Thymus (tissue), 11 donors: ENCODE measurements around the gene HOPX. TPM values are rescaled to one million over a fixed set of nuclear protein-coding genes. Genes with fewer than 3 reads are reported as not detected.
"Not testable (repeated sequence)": the region's sequence is repeated elsewhere in the genome, so short reads cannot be mapped to it uniquely, and the experiment has no call there.

Experiments
- DNase-seq, 9 donors: peaks; one replicate each; pipeline ENCODE4 v3.0.0-alpha.2; 2013; ENCODE audit warnings: low spot score in 9 of 9, low read depth in 6 of 9, missing footprints in 1 of 9
- H3K27ac ChIP-seq, 2 donors: one replicate each; pipeline ENCODE4 v1.5.1; 2013; ENCODE audit warnings: control low read depth in 1 of 2, low read depth in 1 of 2, low read length in 1 of 2, mild to moderate bottlenecking in 1 of 2, moderate library complexity in 1 of 2
- H3K27me3 ChIP-seq, 2 donors: one replicate each; pipeline ENCODE4 v1.5.1; 2013; ENCODE audit warnings: low read length in 1 of 2; ENCODE audit not compliant: control insufficient read depth in 2 of 2, insufficient read depth in 1 of 2
- H3K36me3 ChIP-seq, 2 donors: one replicate each; pipeline ENCODE4 v1.5.1; 2013; ENCODE audit warnings: low read length in 1 of 2, mild to moderate bottlenecking in 1 of 2, moderate library complexity in 1 of 2; ENCODE audit not compliant: control insufficient read depth in 2 of 2, insufficient read depth in 2 of 2
- H3K4me1 ChIP-seq, 2 donors: one replicate each; pipeline ENCODE4 v1.5.1; 2013; ENCODE audit warnings: low read length in 2 of 2; ENCODE audit not compliant: control insufficient read depth in 2 of 2, insufficient read depth in 2 of 2
- H3K4me3 ChIP-seq, 2 donors: one replicate each; pipeline ENCODE4 v1.5.1; 2013; ENCODE audit warnings: low read length in 2 of 2, control low read depth in 1 of 2, mild to moderate bottlenecking in 1 of 2
- H3K9me3 ChIP-seq, 2 donors: one replicate each; pipeline ENCODE4 v1.5.1; 2013; ENCODE audit warnings: low read length in 1 of 2, mild to moderate bottlenecking in 1 of 2; ENCODE audit not compliant: control insufficient read depth in 2 of 2, insufficient read depth in 1 of 2
- WGBS: extraction: QIAGEN DNeasy Blood & Tissue Kit; methylation state at CpG from one replicate; pipeline ENCODE4 v1.1.7; 2013; 5-methylcytosine and 5-hydroxymethylcytosine counted together
- polyA plus RNA-seq: library from polyadenylated mRNA; stranded (reverse); fragments of 200-250 nt; gene quantifications from one replicate; pipeline ENCODE4 v1.2.3, GENCODE V29; 2013
- total RNA-seq: library from RNA; stranded (reverse); fragments of 120-200 nt; gene quantifications from one replicate; pipeline ENCODE4 v1.2.4, GENCODE V29; 2013
- donor health status: healthy.

HOPX gene
- total and polyA plus RNA-seq, 2 donors = 5.9 to 99.6 TPM

DNA sequence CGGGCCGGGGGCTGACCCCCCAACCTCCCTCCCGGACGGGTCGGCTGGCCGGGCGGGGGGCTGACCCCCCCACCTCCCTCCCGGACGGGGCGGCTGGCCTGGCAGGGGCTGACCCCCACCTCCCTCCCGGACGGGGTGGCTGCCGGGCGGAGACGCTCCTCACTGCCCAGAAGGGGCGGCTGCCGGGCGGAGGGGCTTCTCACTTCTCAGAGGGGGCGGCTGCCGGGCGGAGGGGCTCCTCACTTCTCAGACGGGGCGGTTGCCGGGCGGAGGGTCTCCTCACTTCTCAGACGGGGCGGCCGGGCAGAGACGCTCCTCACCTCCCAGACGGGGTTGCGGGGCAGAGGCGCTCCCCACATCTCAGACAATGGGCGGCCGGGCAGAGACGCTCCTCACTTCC lies 12.4 kb upstream of the HOPX start:
- H3K4me3 ChIP-seq, DNase-seq, H3K4me1 ChIP-seq, H3K9me3 ChIP-seq, H3K36me3 ChIP-seq, H3K27me3 ChIP-seq, H3K27ac ChIP-seq: not testable (repeated sequence)
- WGBS = 94% methylated on average over 28 of the region's 35 CpGs

DNA sequence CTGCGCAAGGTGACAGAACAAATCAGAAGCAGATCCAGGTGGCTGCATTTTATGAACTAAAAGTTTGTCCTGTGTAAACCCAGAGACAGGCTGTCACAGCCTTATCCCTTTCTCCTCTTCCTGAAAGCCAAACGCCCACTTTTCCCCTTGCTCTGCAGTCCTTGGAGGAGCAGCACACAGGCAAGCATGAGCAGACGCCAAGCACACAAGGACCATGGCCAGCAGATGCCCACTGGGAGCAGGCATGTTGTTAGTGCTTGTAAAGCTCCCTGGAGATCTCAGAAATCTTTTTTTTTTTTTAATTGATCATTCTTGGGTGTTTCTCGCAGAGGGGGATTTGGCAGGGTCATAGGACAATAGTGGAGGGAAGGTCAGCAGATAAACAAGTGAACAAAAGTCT lies 11.5 kb upstream of the HOPX start:
- Histone ChIP-seq H3K36me3 (no peaks in the 10 kb centered on the region), H3K27me3 (no peaks in the 10 kb centered on the region), H3K9me3 (no peaks in the 10 kb centered on the region), H3K4me3 (no peak overlapping the region), H3K4me1 (no peaks in the 10 kb centered on the region), H3K27ac (no peak overlapping the region)
- 85% methylated on average over 4 of the region's 4 CpGs for WGBS
- no peak for DNase-seq

DNA sequence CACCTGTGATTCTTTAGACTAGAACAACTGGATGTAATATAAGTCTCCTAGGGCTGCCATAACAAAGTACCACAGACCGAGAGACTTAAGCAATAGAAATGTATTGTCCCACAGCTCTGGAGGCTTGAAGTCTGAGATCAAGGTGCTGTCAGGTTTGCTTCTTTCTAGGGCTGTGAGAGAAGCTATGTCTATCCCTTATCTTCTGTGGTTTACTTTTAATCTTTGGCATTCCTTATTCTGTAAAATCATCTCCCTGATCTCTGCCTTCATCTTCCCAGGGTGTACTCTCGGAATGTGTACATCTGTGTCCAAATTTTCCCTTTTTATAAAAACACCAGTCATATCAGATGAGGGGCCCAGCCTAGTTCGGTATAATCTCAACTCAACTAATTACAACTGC lies 10.3 kb upstream of the HOPX start:
- Histone ChIP-seq H3K27ac (no peak overlapping the region), H3K36me3 (no peaks in the 10 kb centered on the region), H3K9me3 (no peaks in the 10 kb centered on the region), H3K27me3 (no peaks in the 10 kb centered on the region), H3K4me3 (no peak overlapping the region), H3K4me1 (no peaks in the 10 kb centered on the region)
- 65% methylated on average over 3 of the region's 3 CpGs for WGBS
- DNase-seq = no peak

DNA sequence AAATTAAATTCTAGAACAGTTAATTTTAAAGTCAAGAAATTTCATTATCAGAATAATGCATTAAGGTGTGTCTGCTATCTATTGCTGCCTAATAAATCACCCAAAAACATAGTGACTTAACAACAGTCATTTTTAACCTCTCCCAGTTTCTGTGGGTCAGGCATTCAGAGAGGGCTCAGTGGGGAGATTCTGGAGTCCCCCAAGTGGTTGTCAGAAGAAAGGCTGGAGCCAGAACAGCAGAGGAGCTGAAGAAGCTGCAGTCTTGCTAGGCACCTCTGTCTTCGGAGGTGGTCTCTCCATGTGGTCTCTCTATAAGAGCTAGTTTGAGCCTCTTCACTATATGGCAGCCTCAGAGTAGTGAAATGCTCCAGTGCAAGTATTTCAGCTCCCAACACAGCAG lies 9.3 kb upstream of the HOPX start:
- no peak for DNase-seq
- no peak overlapping the region for H3K4me3 ChIP-seq
- 92% methylated on average over 1 of the region's 1 CpG for WGBS
- no peak overlapping the region for H3K27ac ChIP-seq
- no peaks in the 10 kb centered on the region for H3K27me3 ChIP-seq
- no peaks in the 10 kb centered on the region for H3K36me3 ChIP-seq
- no peaks in the 10 kb centered on the region for H3K9me3 ChIP-seq
- H3K4me1 ChIP-seq = no peaks in the 10 kb centered on the region

DNA sequence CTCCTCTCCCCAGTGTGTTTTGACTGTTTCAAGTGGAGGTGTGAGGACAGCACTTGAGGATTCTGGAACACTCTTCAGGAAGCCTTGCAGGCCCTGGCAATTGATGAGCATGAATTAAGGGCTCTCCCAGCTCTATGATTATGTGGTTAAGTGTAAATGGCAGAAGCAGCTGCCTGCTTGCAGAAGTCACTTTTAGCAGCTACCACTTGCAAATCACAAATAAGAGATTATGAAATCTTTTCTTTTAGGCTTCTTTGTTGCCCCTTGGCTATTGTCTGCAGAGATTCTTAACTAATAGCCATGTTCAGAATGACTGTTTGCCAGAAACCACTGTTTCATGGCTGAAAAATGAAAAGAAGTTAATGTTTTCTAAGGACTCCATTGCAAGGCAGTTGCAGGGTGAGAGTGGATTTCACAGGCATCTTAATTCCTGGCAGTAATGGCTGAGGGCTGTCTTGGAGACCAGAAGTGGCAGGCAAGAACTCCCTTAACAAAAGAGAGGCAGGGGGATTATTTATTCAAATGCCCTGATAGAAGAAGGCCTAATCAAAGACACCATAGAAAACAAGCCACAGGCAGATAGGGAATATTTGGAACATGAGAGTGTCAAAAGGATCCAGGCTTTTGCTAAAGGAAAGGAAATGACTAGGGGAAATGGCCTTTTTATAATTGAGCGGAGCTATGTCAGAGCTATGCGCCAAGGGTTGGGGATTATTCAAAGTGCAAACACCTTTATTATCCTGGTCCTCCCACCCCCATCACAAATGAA lies 8.3 kb upstream of the HOPX start:
- H3K4me1 ChIP-seq = no peaks in the 10 kb centered on the region
- no peak overlapping the region for H3K27ac ChIP-seq
- H3K36me3 ChIP-seq = no peaks in the 10 kb centered on the region
- no peak for DNase-seq
- 98% methylated on average over 2 of the region's 2 CpGs for WGBS
- H3K9me3 ChIP-seq = no peaks in the 10 kb centered on the region
- H3K27me3 ChIP-seq = no peaks in the 10 kb centered on the region
- H3K4me3 ChIP-seq = no peak overlapping the region

DNA sequence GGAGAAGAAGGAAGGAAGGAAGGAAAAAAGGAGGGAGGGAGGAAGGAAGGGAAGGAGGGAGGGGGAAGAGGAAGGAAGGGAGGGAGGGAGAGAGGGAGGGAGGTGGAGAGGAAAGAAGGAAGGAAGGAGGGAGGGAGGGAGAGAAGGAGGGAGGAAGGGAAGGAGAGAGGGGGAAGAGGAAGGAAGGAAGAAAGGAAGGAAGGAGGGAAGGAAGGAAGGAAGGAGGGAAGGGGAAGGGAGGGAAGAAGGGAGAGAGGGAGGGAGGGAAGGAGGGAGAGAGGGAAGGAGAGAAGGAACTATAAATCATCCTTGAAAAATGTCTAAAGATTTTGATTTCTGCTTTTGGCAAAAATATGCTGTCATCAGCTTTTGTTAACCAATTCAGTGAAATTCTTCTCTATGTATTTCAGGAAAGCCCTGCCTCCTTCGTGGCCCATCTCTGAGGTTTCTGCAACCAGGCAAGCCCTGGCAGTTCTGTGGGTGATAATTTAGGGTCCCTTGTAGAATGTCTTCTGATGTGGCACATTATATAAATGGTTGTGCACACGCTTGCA lies 7.1 kb upstream of the HOPX start:
- no peaks in the 10 kb centered on the region for H3K4me1 ChIP-seq
- H3K36me3 ChIP-seq = no peaks in the 10 kb centered on the region
- no peak overlapping the region for H3K4me3 ChIP-seq
- no peak overlapping the region for H3K27ac ChIP-seq
- DNase-seq = no peak
- no peaks in the 10 kb centered on the region for H3K9me3 ChIP-seq
- no peaks in the 10 kb centered on the region for H3K27me3 ChIP-seq
- 37% methylated on average over 2 of the region's 2 CpGs for WGBS

DNA sequence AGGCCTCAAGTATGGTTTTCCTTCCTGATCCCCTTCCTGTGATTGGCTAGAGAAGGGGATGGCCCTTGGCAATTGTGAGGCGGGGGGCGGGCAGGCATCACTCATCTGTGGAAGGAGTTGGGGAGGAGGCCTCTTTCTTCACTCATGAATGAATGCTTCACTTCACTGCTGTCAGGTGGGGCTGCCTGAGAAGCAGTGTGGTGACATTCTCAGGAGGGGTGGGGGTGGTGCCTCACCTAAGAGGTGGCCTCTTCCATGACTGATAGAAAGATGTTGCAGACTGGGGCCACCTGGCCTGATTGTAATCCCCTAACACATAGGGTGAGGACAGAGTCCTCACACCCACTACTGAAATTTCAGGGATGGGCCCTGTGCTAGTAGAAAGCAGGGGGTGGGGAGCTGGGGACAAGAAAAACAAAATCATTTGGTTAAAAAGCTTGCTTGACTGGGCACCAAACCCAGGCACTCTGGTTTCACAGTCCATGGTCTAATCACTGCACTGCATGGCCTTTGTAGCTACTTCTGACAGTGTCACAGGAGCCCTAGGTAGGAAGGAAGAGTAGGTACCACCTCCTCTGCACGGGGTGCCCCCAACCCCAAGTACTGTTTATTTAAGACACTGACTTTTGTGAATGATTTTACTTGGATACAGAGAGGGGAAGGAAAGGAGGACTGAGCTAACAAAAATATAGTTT lies 5.6 kb upstream of the HOPX start:
- H3K27ac ChIP-seq = no peak overlapping the region
- 94% methylated on average over 3 of the region's 3 CpGs for WGBS
- H3K4me3 ChIP-seq = no peak overlapping the region
- H3K9me3 ChIP-seq = no peaks in the 10 kb centered on the region
- H3K36me3 ChIP-seq = no peaks in the 10 kb centered on the region
- no peaks in the 10 kb centered on the region for H3K4me1 ChIP-seq
- H3K27me3 ChIP-seq = no peaks in the 10 kb centered on the region
- DNase-seq = no peak

DNA sequence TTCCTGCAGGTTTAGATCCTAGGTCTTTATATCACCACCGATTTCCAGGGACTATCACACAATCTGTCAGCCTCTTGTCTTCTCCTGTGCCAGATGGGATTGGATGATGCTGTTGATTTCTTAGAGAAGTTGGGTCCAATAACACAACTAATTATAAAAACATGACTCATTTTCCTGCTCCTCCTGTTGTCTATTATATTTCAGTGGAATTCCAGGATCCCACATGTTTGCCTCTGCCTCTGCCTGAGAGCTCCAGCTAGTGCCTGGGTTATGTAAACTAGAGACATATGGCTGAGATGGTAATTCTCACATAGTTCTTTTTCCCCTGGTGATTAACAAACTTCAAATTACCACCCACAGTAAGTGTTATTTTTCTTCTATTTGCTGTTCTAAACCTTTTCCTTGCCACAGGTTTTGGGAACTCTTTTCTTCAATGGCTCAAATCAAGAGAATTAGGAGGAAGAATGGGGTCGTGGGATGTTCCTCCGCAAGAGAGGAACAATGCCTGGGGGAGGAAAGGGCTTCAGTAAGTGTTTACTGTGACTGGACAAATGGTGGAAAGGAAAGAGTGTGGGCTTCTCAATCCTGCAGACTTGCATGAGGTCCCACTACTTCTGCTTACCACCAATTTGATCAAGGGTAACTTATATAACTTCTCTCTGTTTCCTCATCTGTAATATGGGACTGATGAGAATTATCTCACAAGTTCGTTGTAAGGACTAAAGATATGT lies 3.4 kb upstream of the HOPX start:
- H3K36me3 ChIP-seq = no peaks in the 10 kb centered on the region
- no peak overlapping the region for H3K4me3 ChIP-seq
- 87% methylated on average over 4 of the region's 4 CpGs for WGBS
- no peaks in the 10 kb centered on the region for H3K27me3 ChIP-seq
- H3K27ac ChIP-seq = no peak overlapping the region
- no peak for DNase-seq
- no peaks in the 10 kb centered on the region for H3K9me3 ChIP-seq
- H3K4me1 ChIP-seq = no peaks in the 10 kb centered on the region

DNA sequence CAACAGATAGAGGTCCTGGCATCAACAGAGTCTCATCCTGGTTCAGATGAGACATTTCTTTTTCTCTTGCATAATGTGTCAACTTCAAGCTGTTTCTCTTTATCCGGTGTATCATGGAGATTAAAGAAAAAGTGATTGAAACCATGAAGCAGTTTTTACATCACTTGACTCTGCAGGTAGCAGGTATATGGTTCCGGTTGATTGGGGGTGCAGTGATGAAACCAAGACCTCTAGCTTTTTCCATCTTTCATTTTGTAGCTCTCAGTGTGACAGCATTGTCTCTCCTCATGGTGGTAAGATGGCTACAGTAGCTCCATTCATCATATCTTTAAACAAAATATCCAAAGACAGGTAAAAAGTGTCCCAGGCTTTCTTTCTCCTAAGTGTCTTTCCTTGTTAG lies 2.4 kb upstream of the HOPX start:
- no peaks in the 10 kb centered on the region for H3K9me3 ChIP-seq
- H3K27me3 ChIP-seq = no peaks in the 10 kb centered on the region
- 97% methylated on average over 2 of the region's 2 CpGs for WGBS
- H3K4me3 ChIP-seq = no peak overlapping the region
- no peaks in the 10 kb centered on the region for H3K36me3 ChIP-seq
- H3K4me1 ChIP-seq = no peaks in the 10 kb centered on the region
- no peak for DNase-seq
- no peak overlapping the region for H3K27ac ChIP-seq
